ENCODE measurements around the gene EREG. TPM values are rescaled to one million over a fixed set of nuclear protein-coding genes. Genes with fewer than 3 reads are reported as not detected.

The EREG gene
- total RNA-seq, 1 experiment from 2014 or later: not detected

DNA sequence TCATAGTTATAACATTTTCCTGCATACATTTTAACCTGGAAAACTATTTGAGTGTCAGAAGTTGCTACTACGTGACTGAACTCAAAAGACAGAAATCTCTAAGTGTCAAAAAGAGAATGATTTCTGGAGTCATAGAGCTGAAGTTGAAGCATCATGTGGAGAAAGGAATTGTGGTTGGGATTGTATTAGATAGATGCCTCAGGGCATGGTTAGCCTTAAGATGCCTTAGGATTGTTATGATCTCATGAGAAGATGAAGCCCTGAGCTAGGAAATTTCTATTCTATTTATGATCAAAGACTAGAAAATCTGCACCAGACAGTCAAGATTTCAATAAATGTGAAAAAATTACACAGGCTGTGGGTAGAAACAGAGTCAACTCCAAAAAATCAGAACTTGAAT is 36.4 kb upstream of the EREG start:
- H3K9ac ChIP-seq (ENCODE audit: extremely low read depth, insufficient read length, low read length): no peak overlapping the region
- H3K9me3 ChIP-seq (ENCODE audit: control insufficient read depth, low read depth, low read length): no peaks in the 10 kb centered on the region
- no peak overlapping the region for H3K4me3 Mint-ChIP-seq
- DNase-seq: no peak
- TF ChIP-seq, protein P1, sequence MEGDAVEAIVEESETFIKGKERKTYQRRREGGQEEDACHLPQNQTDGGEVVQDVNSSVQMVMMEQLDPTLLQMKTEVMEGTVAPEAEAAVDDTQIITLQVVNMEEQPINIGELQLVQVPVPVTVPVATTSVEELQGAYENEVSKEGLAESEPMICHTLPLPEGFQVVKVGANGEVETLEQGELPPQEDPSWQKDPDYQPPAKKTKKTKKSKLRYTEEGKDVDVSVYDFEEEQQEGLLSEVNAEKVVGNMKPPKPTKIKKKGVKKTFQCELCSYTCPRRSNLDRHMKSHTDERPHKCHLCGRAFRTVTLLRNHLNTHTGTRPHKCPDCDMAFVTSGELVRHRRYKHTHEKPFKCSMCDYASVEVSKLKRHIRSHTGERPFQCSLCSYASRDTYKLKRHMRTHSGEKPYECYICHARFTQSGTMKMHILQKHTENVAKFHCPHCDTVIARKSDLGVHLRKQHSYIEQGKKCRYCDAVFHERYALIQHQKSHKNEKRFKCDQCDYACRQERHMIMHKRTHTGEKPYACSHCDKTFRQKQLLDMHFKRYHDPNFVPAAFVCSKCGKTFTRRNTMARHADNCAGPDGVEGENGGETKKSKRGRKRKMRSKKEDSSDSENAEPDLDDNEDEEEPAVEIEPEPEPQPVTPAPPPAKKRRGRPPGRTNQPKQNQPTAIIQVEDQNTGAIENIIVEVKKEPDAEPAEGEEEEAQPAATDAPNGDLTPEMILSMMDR (conservative IDR thresholded peaks at IDR 0.05): no peak
- no peak overlapping the region for H3K23ac ChIP-seq (ENCODE audit: insufficient read length, low read depth, low read length)
- H2AFZ ChIP-seq (ENCODE audit: low read length): no peak overlapping the region
- H3K79me2 ChIP-seq (ENCODE audit: insufficient read depth, low read length): no peaks in the 10 kb centered on the region
- H3K18ac ChIP-seq (ENCODE audit: insufficient read length, low read depth, low read length): no peak overlapping the region
- H2AK5ac ChIP-seq (ENCODE audit: insufficient read length, low read length): no peak overlapping the region
- H3K4me1 ChIP-seq (ENCODE audit: insufficient read depth, low read length): no peaks in the 10 kb centered on the region
- no peak overlapping the region for H4K5ac ChIP-seq (ENCODE audit: insufficient read length, low read depth, low read length)
- H4K20me1 ChIP-seq (ENCODE audit: control insufficient read depth, insufficient read depth, insufficient read length): no peaks in the 10 kb centered on the region
- no peak overlapping the region for H2BK15ac ChIP-seq (ENCODE audit: low read depth, low read length)
- H3K23me2 ChIP-seq (ENCODE audit: insufficient read length, low read depth, low read length, poor library complexity, severe bottlenecking): no peaks in the 10 kb centered on the region
- H3K27me3 Mint-ChIP-seq (ENCODE audit: low read depth): no peaks in the 10 kb centered on the region
- no peak overlapping the region for H3K4me2 ChIP-seq (ENCODE audit: insufficient read depth, insufficient read length, low read length)
- H4K91ac ChIP-seq (ENCODE audit: insufficient read length, low read depth, low read length): no peak overlapping the region
- no peak overlapping the region for H3K14ac ChIP-seq (ENCODE audit: insufficient read depth, low read length)
- WGBS (ENCODE audit: extremely low coverage, insufficient read length, low lambda C conversion rate): no CpG with 5 or more reads among the region's 1 CpG
- no peak overlapping the region for H3K56ac ChIP-seq (ENCODE audit: insufficient read length, low read depth, low read length)
- H3K79me1 ChIP-seq (ENCODE audit: insufficient read depth, low read depth, low read length, poor library complexity, severe bottlenecking): no peaks in the 10 kb centered on the region
- no peak overlapping the region for H3K27ac ChIP-seq (ENCODE audit: insufficient read length, low read depth, low read length)
- peaks cover 13 to 14% of the 10 kb centered on the region in 2 experiments for H3K4me1 Mint-ChIP-seq
- no peaks in the 10 kb centered on the region for H3K27me3 ChIP-seq (ENCODE audit: insufficient read depth, low read length)
- no peak overlapping the region for H2BK5ac ChIP-seq (ENCODE audit: insufficient read length, low read length)
- no peak overlapping the region for H3K27ac Mint-ChIP-seq
- H3K36me3 Mint-ChIP-seq (ENCODE audit: insufficient read depth in 1 of 3, low read depth in 3 of 3): peaks cover 0 to 4% (median 0%) of the 10 kb centered on the region in 3 experiments; a peak in 1 of 7 replicates
- no peak overlapping the region for H2BK20ac ChIP-seq (ENCODE audit: low read depth, low read length, poor library complexity, severe bottlenecking)
- H2BK12ac ChIP-seq (ENCODE audit: insufficient read length, low read depth, low read length): no peak overlapping the region
- H2BK120ac ChIP-seq (ENCODE audit: low read depth, low read length, poor library complexity, severe bottlenecking): no peak overlapping the region
- peaks cover 0 to 5% of the 10 kb centered on the region in 2 experiments; a peak in 1 of 5 replicates for H3K9me3 Mint-ChIP-seq
- no peak overlapping the region for H4K8ac ChIP-seq (replicated peaks; ENCODE audit: insufficient read length, low read depth, low read length)
- no peak overlapping the region for H3T11ph ChIP-seq (ENCODE audit: low read length)
- no peak overlapping the region for H3K4ac ChIP-seq (ENCODE audit: low read depth, low read length)
